ENCODE data around the gene GADD45GIP1.

DNA sequence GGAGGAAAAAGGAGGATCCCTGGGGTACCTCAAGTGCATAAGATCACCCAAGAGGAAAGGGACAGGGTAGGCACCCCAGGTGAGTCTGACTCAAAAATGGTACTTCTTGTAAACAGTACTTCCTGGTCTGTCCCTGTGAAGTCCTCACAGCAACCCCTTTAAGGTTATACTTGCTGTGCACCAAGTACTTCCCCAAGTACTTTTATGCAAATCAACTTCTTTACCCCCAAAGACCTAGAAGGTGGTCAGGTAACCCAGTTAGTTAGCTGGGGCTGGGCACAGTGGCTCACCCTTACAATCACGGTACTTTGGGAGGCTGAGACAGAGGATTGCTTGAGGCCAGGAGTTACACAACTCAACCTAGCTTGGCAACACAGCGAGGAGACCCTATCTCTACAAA is 16.1 kb downstream of the GADD45GIP1 start:
- TF ChIP-seq POLR2A (IDR thresholded peaks at IDR 0.05; ENCODE audit: extremely low read depth, insufficient read length), result peak; percentile 2
- TF ChIP-seq, protein P1, sequence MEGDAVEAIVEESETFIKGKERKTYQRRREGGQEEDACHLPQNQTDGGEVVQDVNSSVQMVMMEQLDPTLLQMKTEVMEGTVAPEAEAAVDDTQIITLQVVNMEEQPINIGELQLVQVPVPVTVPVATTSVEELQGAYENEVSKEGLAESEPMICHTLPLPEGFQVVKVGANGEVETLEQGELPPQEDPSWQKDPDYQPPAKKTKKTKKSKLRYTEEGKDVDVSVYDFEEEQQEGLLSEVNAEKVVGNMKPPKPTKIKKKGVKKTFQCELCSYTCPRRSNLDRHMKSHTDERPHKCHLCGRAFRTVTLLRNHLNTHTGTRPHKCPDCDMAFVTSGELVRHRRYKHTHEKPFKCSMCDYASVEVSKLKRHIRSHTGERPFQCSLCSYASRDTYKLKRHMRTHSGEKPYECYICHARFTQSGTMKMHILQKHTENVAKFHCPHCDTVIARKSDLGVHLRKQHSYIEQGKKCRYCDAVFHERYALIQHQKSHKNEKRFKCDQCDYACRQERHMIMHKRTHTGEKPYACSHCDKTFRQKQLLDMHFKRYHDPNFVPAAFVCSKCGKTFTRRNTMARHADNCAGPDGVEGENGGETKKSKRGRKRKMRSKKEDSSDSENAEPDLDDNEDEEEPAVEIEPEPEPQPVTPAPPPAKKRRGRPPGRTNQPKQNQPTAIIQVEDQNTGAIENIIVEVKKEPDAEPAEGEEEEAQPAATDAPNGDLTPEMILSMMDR (IDR thresholded peaks at IDR 0.05; ENCODE audit: low read depth, low read length), result no peak

All from NB4 (cell line).